Loucy (cell line): ENCODE measurements around the gene FAP.

Source experiments
- H2AFZ ChIP-seq: fragments of 200-600 bp; sonication (generic); 2 replicates; pipeline ENCODE4 v1.6.0; 2016; ENCODE audit warnings: antibody characterized with exemption, mild to moderate bottlenecking, low read length, moderate library complexity
- H3F3A ChIP-seq: fragments of 200-600 bp; 2 replicates; pipeline ENCODE4 v1.6.0; 2016; ENCODE audit warnings: antibody characterized with exemption, low read depth, mild to moderate bottlenecking
- H3K27me3 ChIP-seq: fragments of 200-600 bp; sonication (generic); 2 replicates; pipeline ENCODE4 v1.6.1; 2014; ENCODE audit warnings: low read length, mild to moderate bottlenecking; ENCODE audit not compliant: insufficient read depth, poor library complexity, severe bottlenecking
- H3K36me3 ChIP-seq: fragments of 200-600 bp; sonication (generic); 2 replicates; pipeline ENCODE4 v1.6.1; 2016; ENCODE audit warnings: low read length; ENCODE audit not compliant: insufficient read depth
- H3K4me1 ChIP-seq: fragments of 200-600 bp; sonication (generic); 2 replicates; pipeline ENCODE4 v1.5.1; 2014; ENCODE audit warnings: low read length, mild to moderate bottlenecking; ENCODE audit not compliant: insufficient read depth, poor library complexity, severe bottlenecking
- H3K4me2 ChIP-seq: fragments of 200-600 bp; sonication (generic); 2 replicates; pipeline ENCODE4 v1.6.0; 2014; ENCODE audit warnings: antibody characterized with exemption, low read length, low read depth, mild to moderate bottlenecking; ENCODE audit not compliant: poor library complexity, severe bottlenecking
- H3K4me3 ChIP-seq: fragments of 200-600 bp; sonication (generic); 2 replicates; pipeline ENCODE4 v1.5.1; 2014; ENCODE audit warnings: low read length, mild to moderate bottlenecking, mixed read lengths; ENCODE audit not compliant: poor library complexity, severe bottlenecking
- H3K79me2 ChIP-seq: fragments of 200-600 bp; sonication (generic); 2 replicates; pipeline ENCODE4 v1.6.1; 2014; ENCODE audit warnings: low read length; ENCODE audit not compliant: insufficient read depth
- H3K9ac ChIP-seq: fragments of 200-600 bp; sonication (generic); 2 replicates; pipeline ENCODE4 v1.6.0; 2014; ENCODE audit warnings: mild to moderate bottlenecking, low read depth, low read length, moderate library complexity; ENCODE audit not compliant: poor library complexity, severe bottlenecking
- H3K9me2 ChIP-seq: fragments of 200-600 bp; sonication (generic); replicated peaks from 2 replicates; pipeline ENCODE4 v1.6.1; 2016; ENCODE audit warnings: low read depth, low read length, mixed read lengths
- H3K9me3 ChIP-seq: fragments of 200-600 bp; sonication (generic); 2 replicates; pipeline ENCODE4 v1.6.1; 2014; ENCODE audit warnings: mild to moderate bottlenecking, antibody characterized with exemption, low read length, low read depth; ENCODE audit not compliant: insufficient read depth
- H4K20me1 ChIP-seq: fragments of 200-600 bp; sonication (generic); 2 replicates; pipeline ENCODE4 v1.6.0; 2014; ENCODE audit warnings: antibody characterized with exemption, low read length, mild to moderate bottlenecking; ENCODE audit not compliant: insufficient read depth, poor library complexity, severe bottlenecking
- CTCF ChIP-seq: fragments of 200-600 bp; sonication (generic); conservative IDR thresholded peaks from 2 replicates; pipeline ENCODE4 v1.5.1; 2014; ENCODE audit warnings: mild to moderate bottlenecking, antibody characterized with exemption, low read length
- EZH2phosphoT487 ChIP-seq: fragments of 200-600 bp; IDR thresholded peaks from 2 replicates; pipeline ENCODE4 v1.6.1; 2018; ENCODE audit warnings: antibody characterized with exemption, mild to moderate bottlenecking, moderate library complexity, borderline replicate concordance

FAP gene

GRCh38 chr2:162166745-162167144 lies 76.5 kb downstream of the FAP start:
- H3K9me2 ChIP-seq, result no peaks in the 10 kb centered on the region
- H3K9me3 ChIP-seq, result no peaks in the 10 kb centered on the region
- no peaks in the 10 kb centered on the region for H4K20me1 ChIP-seq
- TF ChIP-seq EZH2phosphoT487, result no peak
- TF ChIP-seq CTCF, result no peak
- H3K4me2 ChIP-seq, result no peak overlapping the region
- H3K9ac ChIP-seq, result no peak overlapping the region
- H2AFZ ChIP-seq, result no peak overlapping the region
- H3F3A ChIP-seq, result no peaks in the 10 kb centered on the region
- H3K79me2 ChIP-seq, result no peaks in the 10 kb centered on the region
- no peaks in the 10 kb centered on the region for H3K4me1 ChIP-seq
- H3K27me3 ChIP-seq, result no peaks in the 10 kb centered on the region
- no peak overlapping the region for H3K4me3 ChIP-seq
- H3K36me3 ChIP-seq, result no peaks in the 10 kb centered on the region

- TF ChIP-seq CTCF (no peak), EZH2phosphoT487 (no peak)
- Histone ChIP-seq H3K9me2 (no peaks in the 10 kb centered on the region), H3K9ac (no peak overlapping the region)
Observed at GRCh38 chr2:162166174-162166573, 77.1 kb downstream of the FAP start.

GRCh38 chr2:162164802-162165201 lies 78.4 kb downstream of the FAP start:
- H3K9ac ChIP-seq, result no peak overlapping the region
- H4K20me1 ChIP-seq, result no peaks in the 10 kb centered on the region
- H3K4me3 ChIP-seq, result no peak overlapping the region
- no peaks in the 10 kb centered on the region for H3K9me3 ChIP-seq
- no peaks in the 10 kb centered on the region for H3F3A ChIP-seq
- no peak overlapping the region for H2AFZ ChIP-seq
- no peak overlapping the region for H3K4me2 ChIP-seq
- no peaks in the 10 kb centered on the region for H3K36me3 ChIP-seq
- H3K27me3 ChIP-seq, result no peaks in the 10 kb centered on the region
- no peaks in the 10 kb centered on the region for H3K9me2 ChIP-seq
- H3K4me1 ChIP-seq, result no peaks in the 10 kb centered on the region
- TF ChIP-seq CTCF (no peak), EZH2phosphoT487 (no peak)
- no peaks in the 10 kb centered on the region for H3K79me2 ChIP-seq

More at GRCh38 chr2:162166174-162166573, 77.1 kb downstream of the FAP start:
- no peaks in the 10 kb centered on the region for H3K27me3 ChIP-seq
- no peak overlapping the region for H3K4me3 ChIP-seq
- H3F3A ChIP-seq, result no peaks in the 10 kb centered on the region
- no peak overlapping the region for H2AFZ ChIP-seq
- H4K20me1 ChIP-seq, result no peaks in the 10 kb centered on the region
- H3K9me3 ChIP-seq, result no peaks in the 10 kb centered on the region
- no peaks in the 10 kb centered on the region for H3K36me3 ChIP-seq
- H3K4me1 ChIP-seq, result no peaks in the 10 kb centered on the region
- H3K4me2 ChIP-seq, result no peak overlapping the region
- H3K79me2 ChIP-seq, result no peaks in the 10 kb centered on the region
